Measurements from ENCODE around the gene TTC28.

The TTC28 gene

DNA sequence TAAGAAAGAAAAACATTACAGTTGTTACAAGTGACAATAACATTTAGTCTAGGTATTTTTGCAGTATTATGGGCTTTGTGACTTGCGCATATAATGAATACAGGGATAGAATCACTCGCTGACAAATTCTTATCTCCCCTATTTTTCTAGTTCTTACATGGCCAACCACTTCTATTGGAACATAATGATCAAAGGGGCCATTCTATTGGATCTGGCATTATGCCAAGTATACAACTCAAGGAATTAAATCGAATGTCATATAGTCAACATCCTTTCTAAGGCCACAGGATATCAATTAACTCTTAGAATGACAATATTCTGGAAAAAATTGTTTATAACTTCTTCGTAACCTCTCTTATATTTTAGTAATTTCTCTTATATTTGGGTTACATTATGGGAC is 272.0 kb downstream of the TTC28 start:
- no peak overlapping the region for H3K27ac ChIP-seq (ENCODE audit: low read depth, low read length)
- no peaks in the 10 kb centered on the region for H3K27me3 ChIP-seq (ENCODE audit: insufficient read depth, low read length, poor library complexity)
- no peak overlapping the region for H3K4me2 ChIP-seq (ENCODE audit: low read length)
- H3K18ac ChIP-seq (ENCODE audit: low read length), result no peak overlapping the region
- H3K23ac ChIP-seq (ENCODE audit: low read length), result no peak overlapping the region
- no peak overlapping the region for H2BK5ac ChIP-seq (ENCODE audit: low read length)
- WGBS (ENCODE audit: extremely low coverage, insufficient coverage, low lambda C conversion rate), result no CpG with 5 or more reads among the region's 4 CpGs
- H2AK5ac ChIP-seq (ENCODE audit: low read length), result no peak overlapping the region
- H2BK15ac ChIP-seq (replicated peaks; ENCODE audit: low read depth), result no peak overlapping the region
- H3K79me2 ChIP-seq (ENCODE audit: control insufficient read depth, insufficient read depth, low read length), result no peaks in the 10 kb centered on the region
- H3K79me1 ChIP-seq (ENCODE audit: low read length), result no peaks in the 10 kb centered on the region
- no peak overlapping the region for H3K9ac ChIP-seq (ENCODE audit: low read length)
- no peak overlapping the region for H3K4me3 ChIP-seq (ENCODE audit: low read length)
- no peak overlapping the region for H2BK120ac ChIP-seq (ENCODE audit: low read depth, low read length)
- no peak overlapping the region for H4K5ac ChIP-seq (ENCODE audit: low read length)
- no peaks in the 10 kb centered on the region for H3K4me1 ChIP-seq (ENCODE audit: control insufficient read depth, low read depth, low read length)
- no peak for DNase-seq
- no peak overlapping the region for H3K56ac ChIP-seq (ENCODE audit: low read length)
- H4K8ac ChIP-seq (ENCODE audit: low read depth, low read length), result no peak overlapping the region
- H3K4ac ChIP-seq (ENCODE audit: low read depth, low read length), result no peak overlapping the region
- H3K36me3 ChIP-seq (ENCODE audit: control insufficient read depth, insufficient read depth, low read length), result no peaks in the 10 kb centered on the region

DNA sequence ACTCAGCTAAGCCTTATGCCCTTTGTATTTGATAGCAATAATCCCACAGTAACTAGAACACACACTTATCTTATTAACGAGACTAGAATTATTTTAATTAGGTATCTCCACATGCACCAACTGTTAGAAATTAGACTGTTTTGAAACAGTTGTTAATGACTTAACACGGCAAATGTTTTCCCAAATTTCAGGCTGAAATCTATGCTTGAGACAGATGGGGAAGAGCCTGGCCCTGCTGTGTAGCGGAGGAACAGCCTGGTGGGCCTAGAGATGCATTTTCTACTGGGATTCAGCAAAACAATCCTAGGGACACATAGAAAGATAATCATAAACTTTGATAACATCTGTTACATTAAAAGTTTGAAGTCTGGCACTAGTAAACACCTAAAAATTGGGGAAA is 273.4 kb downstream of the TTC28 start:
- no peak overlapping the region for H3K9ac ChIP-seq (ENCODE audit: low read length)
- H3K4me2 ChIP-seq (ENCODE audit: low read length), result no peak overlapping the region
- H3K36me3 ChIP-seq (ENCODE audit: control insufficient read depth, insufficient read depth, low read length), result no peaks in the 10 kb centered on the region
- no peak overlapping the region for H3K56ac ChIP-seq (ENCODE audit: low read length)
- no peak overlapping the region for H3K27ac ChIP-seq (ENCODE audit: low read depth, low read length)
- no peak overlapping the region for H3K4ac ChIP-seq (ENCODE audit: low read depth, low read length)
- H4K5ac ChIP-seq (ENCODE audit: low read length), result no peak overlapping the region
- H2BK120ac ChIP-seq (ENCODE audit: low read depth, low read length), result no peak overlapping the region
- WGBS (ENCODE audit: extremely low coverage, insufficient coverage, low lambda C conversion rate), result no CpG with 5 or more reads among the region's 3 CpGs
- no peaks in the 10 kb centered on the region for H3K79me2 ChIP-seq (ENCODE audit: control insufficient read depth, insufficient read depth, low read length)
- no peak overlapping the region for H3K23ac ChIP-seq (ENCODE audit: low read length)
- no peaks in the 10 kb centered on the region for H3K4me1 ChIP-seq (ENCODE audit: control insufficient read depth, low read depth, low read length)
- no peak for DNase-seq
- H3K27me3 ChIP-seq (ENCODE audit: insufficient read depth, low read length, poor library complexity), result no peaks in the 10 kb centered on the region
- H3K18ac ChIP-seq (ENCODE audit: low read length), result no peak overlapping the region
- no peak overlapping the region for H2BK15ac ChIP-seq (replicated peaks; ENCODE audit: low read depth)
- no peak overlapping the region for H3K4me3 ChIP-seq (ENCODE audit: low read length)
- H4K8ac ChIP-seq (ENCODE audit: low read depth, low read length), result no peak overlapping the region
- no peak overlapping the region for H2BK5ac ChIP-seq (ENCODE audit: low read length)
- no peak overlapping the region for H2AK5ac ChIP-seq (ENCODE audit: low read length)
- no peaks in the 10 kb centered on the region for H3K79me1 ChIP-seq (ENCODE audit: low read length)

DNA sequence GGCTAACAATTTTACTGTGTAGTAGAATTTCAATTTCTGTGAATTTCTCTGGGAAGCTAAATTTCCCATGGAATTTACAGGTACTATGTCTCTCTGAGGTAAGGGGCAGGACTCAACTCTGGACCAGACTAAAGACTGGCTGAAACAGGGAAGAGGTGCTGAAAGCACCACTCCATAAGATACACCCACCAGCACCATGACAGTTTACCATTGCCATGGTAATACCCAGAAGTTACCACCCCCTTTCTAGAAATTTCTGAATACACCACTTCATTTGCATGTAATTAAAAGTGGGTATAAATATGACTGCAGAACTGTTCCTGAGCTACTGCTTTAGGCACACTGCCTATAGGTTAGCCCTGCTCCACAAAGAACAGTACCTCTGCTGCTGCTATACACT is 274.1 kb downstream of the TTC28 start:
- H3K79me1 ChIP-seq (ENCODE audit: low read length), result no peaks in the 10 kb centered on the region
- H3K4me2 ChIP-seq (ENCODE audit: low read length), result no peak overlapping the region
- H3K27ac ChIP-seq (ENCODE audit: low read depth, low read length), result no peak overlapping the region
- no peaks in the 10 kb centered on the region for H3K36me3 ChIP-seq (ENCODE audit: control insufficient read depth, insufficient read depth, low read length)
- no peak overlapping the region for H2AK5ac ChIP-seq (ENCODE audit: low read length)
- H4K8ac ChIP-seq (ENCODE audit: low read depth, low read length), result no peak overlapping the region
- no peak overlapping the region for H3K56ac ChIP-seq (ENCODE audit: low read length)
- no peaks in the 10 kb centered on the region for H3K4me1 ChIP-seq (ENCODE audit: control insufficient read depth, low read depth, low read length)
- H2BK120ac ChIP-seq (ENCODE audit: low read depth, low read length), result no peak overlapping the region
- no peak overlapping the region for H3K4ac ChIP-seq (ENCODE audit: low read depth, low read length)
- H3K9ac ChIP-seq (ENCODE audit: low read length), result no peak overlapping the region
- no peak overlapping the region for H3K18ac ChIP-seq (ENCODE audit: low read length)
- no peak overlapping the region for H4K5ac ChIP-seq (ENCODE audit: low read length)
- H3K79me2 ChIP-seq (ENCODE audit: control insufficient read depth, insufficient read depth, low read length), result no peaks in the 10 kb centered on the region
- DNase-seq, result no peak
- H2BK15ac ChIP-seq (replicated peaks; ENCODE audit: low read depth), result no peak overlapping the region
- H3K27me3 ChIP-seq (ENCODE audit: insufficient read depth, low read length, poor library complexity), result no peaks in the 10 kb centered on the region
- no peak overlapping the region for H2BK5ac ChIP-seq (ENCODE audit: low read length)
- H3K4me3 ChIP-seq (ENCODE audit: low read length), result no peak overlapping the region
- no peak overlapping the region for H3K23ac ChIP-seq (ENCODE audit: low read length)

DNA sequence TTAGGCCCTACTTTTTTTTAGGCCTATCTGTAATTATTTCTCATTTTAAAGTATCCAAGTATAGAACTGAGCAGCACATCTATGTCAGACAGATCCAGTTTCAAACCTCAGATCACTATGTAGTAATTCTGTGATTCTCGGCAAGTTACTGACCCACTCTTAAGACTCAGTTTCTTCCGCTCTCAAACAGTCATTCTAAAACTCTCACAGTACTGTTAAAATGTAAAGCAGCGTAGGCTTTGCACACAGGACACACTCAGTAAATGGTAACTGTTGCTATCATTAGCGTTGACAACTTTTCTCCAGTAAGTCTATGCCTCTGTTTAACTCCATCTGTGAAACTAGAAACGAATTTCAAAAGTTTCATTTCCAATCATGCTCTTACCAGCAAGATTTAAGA is 277.1 kb downstream of the TTC28 start:
- no CpG with 5 or more reads among the region's 5 CpGs for WGBS (ENCODE audit: extremely low coverage, insufficient coverage, low lambda C conversion rate)
- H2BK120ac ChIP-seq (ENCODE audit: low read depth, low read length), result no peak overlapping the region
- DNase-seq, result no peak
- no peak overlapping the region for H3K18ac ChIP-seq (ENCODE audit: low read length)
- no peaks in the 10 kb centered on the region for H3K36me3 ChIP-seq (ENCODE audit: control insufficient read depth, insufficient read depth, low read length)
- H3K79me2 ChIP-seq (ENCODE audit: control insufficient read depth, insufficient read depth, low read length), result no peaks in the 10 kb centered on the region
- H2BK15ac ChIP-seq (replicated peaks; ENCODE audit: low read depth), result no peak overlapping the region
- H3K27me3 ChIP-seq (ENCODE audit: insufficient read depth, low read length, poor library complexity), result no peaks in the 10 kb centered on the region
- H3K4me3 ChIP-seq (ENCODE audit: low read length), result no peak overlapping the region
- no peaks in the 10 kb centered on the region for H3K79me1 ChIP-seq (ENCODE audit: low read length)
- H3K23ac ChIP-seq (ENCODE audit: low read length), result no peak overlapping the region
- H4K5ac ChIP-seq (ENCODE audit: low read length), result no peak overlapping the region
- no peak overlapping the region for H3K56ac ChIP-seq (ENCODE audit: low read length)
- no peak overlapping the region for H4K8ac ChIP-seq (ENCODE audit: low read depth, low read length)
- no peak overlapping the region for H2AK5ac ChIP-seq (ENCODE audit: low read length)
- no peak overlapping the region for H3K4ac ChIP-seq (ENCODE audit: low read depth, low read length)
- H3K4me1 ChIP-seq (ENCODE audit: control insufficient read depth, low read depth, low read length), result no peaks in the 10 kb centered on the region
- no peak overlapping the region for H3K9ac ChIP-seq (ENCODE audit: low read length)
- no peak overlapping the region for H3K4me2 ChIP-seq (ENCODE audit: low read length)
- H3K27ac ChIP-seq (ENCODE audit: low read depth, low read length), result no peak overlapping the region
- no peak overlapping the region for H2BK5ac ChIP-seq (ENCODE audit: low read length)

DNA sequence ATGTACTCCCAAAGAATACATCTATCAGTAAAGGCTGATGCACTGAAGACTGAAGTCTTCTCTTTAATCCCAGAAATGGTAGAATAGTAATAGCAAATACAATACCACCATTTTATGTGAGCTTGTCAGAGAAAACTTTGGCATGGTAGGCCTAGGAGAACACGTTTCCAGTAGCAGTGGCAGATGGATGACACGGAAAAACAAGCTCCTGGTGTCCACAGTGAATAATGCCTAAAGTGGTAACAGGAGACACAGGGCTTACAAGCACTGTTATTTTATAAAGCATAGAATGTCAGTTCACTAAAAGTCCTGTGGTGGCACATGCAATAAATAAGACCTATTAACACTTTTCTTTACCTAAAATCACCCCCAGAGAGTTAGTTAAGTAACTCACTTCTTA is 277.6 kb downstream of the TTC28 start:
- H3K4me1 ChIP-seq (ENCODE audit: control insufficient read depth, low read depth, low read length), result no peaks in the 10 kb centered on the region
- no peak overlapping the region for H2BK120ac ChIP-seq (ENCODE audit: low read depth, low read length)
- no peak overlapping the region for H3K27ac ChIP-seq (ENCODE audit: low read depth, low read length)
- H3K18ac ChIP-seq (ENCODE audit: low read length), result no peak overlapping the region
- no peaks in the 10 kb centered on the region for H3K36me3 ChIP-seq (ENCODE audit: control insufficient read depth, insufficient read depth, low read length)
- H3K23ac ChIP-seq (ENCODE audit: low read length), result no peak overlapping the region
- no peaks in the 10 kb centered on the region for H3K79me1 ChIP-seq (ENCODE audit: low read length)
- H4K5ac ChIP-seq (ENCODE audit: low read length), result no peak overlapping the region
- no peak overlapping the region for H2BK15ac ChIP-seq (replicated peaks; ENCODE audit: low read depth)
- no peak overlapping the region for H2BK5ac ChIP-seq (ENCODE audit: low read length)
- no peak for DNase-seq
- H3K4me2 ChIP-seq (ENCODE audit: low read length), result no peak overlapping the region
- H3K79me2 ChIP-seq (ENCODE audit: control insufficient read depth, insufficient read depth, low read length), result no peaks in the 10 kb centered on the region
- no peak overlapping the region for H3K56ac ChIP-seq (ENCODE audit: low read length)
- no peak overlapping the region for H4K8ac ChIP-seq (ENCODE audit: low read depth, low read length)
- H3K4ac ChIP-seq (ENCODE audit: low read depth, low read length), result no peak overlapping the region
- no peak overlapping the region for H3K4me3 ChIP-seq (ENCODE audit: low read length)
- H3K9ac ChIP-seq (ENCODE audit: low read length), result no peak overlapping the region
- H2AK5ac ChIP-seq (ENCODE audit: low read length), result no peak overlapping the region
- H3K27me3 ChIP-seq (ENCODE audit: insufficient read depth, low read length, poor library complexity), result no peaks in the 10 kb centered on the region
- no CpG with 5 or more reads among the region's 2 CpGs for WGBS (ENCODE audit: extremely low coverage, insufficient coverage, low lambda C conversion rate)

DNA sequence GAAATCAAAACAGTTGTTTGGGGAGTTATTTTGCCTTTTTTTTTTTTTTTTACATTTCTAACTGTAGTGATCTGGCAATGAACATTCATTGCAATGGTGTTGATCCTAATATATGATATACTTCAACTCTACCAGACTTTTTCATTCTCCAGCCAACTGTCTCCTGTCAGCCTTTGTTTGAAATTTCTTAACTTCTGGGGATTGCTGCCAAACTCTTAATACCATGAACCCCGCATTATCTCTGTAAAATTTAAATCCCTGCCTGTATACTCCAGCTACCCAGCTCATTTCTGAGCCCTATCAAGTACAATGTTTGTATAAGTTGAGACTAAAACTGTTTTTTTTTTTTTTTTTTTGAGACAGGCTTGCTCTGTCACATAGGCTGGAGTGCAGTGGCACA is 280.7 kb downstream of the TTC28 start:
- WGBS (ENCODE audit: extremely low coverage, insufficient coverage, low lambda C conversion rate), result no CpG with 5 or more reads among the region's 1 CpG
- no peak overlapping the region for H2BK120ac ChIP-seq (ENCODE audit: low read depth, low read length)
- no peaks in the 10 kb centered on the region for H3K79me1 ChIP-seq (ENCODE audit: low read length)
- H3K4me3 ChIP-seq (ENCODE audit: low read length), result no peak overlapping the region
- H2BK5ac ChIP-seq (ENCODE audit: low read length), result no peak overlapping the region
- H3K4me2 ChIP-seq (ENCODE audit: low read length), result no peak overlapping the region
- no peak overlapping the region for H3K56ac ChIP-seq (ENCODE audit: low read length)
- H3K79me2 ChIP-seq (ENCODE audit: control insufficient read depth, insufficient read depth, low read length), result no peaks in the 10 kb centered on the region
- DNase-seq, result no peak
- no peak overlapping the region for H3K9ac ChIP-seq (ENCODE audit: low read length)
- no peak overlapping the region for H2AK5ac ChIP-seq (ENCODE audit: low read length)
- no peak overlapping the region for H4K8ac ChIP-seq (ENCODE audit: low read depth, low read length)
- no peak overlapping the region for H3K27ac ChIP-seq (ENCODE audit: low read depth, low read length)
- H2BK15ac ChIP-seq (replicated peaks; ENCODE audit: low read depth), result no peak overlapping the region
- H3K4me1 ChIP-seq (ENCODE audit: control insufficient read depth, low read depth, low read length), result no peaks in the 10 kb centered on the region
- no peak overlapping the region for H3K23ac ChIP-seq (ENCODE audit: low read length)
- no peaks in the 10 kb centered on the region for H3K36me3 ChIP-seq (ENCODE audit: control insufficient read depth, insufficient read depth, low read length)
- H4K5ac ChIP-seq (ENCODE audit: low read length), result no peak overlapping the region
- no peak overlapping the region for H3K4ac ChIP-seq (ENCODE audit: low read depth, low read length)
- no peaks in the 10 kb centered on the region for H3K27me3 ChIP-seq (ENCODE audit: insufficient read depth, low read length, poor library complexity)
- H3K18ac ChIP-seq (ENCODE audit: low read length), result no peak overlapping the region

All from mesendoderm (in vitro differentiated cells).